K562 (cell line): ENCODE data around the gene ANXA4. TPM values are rescaled to one million over a fixed set of nuclear protein-coding genes. Genes with fewer than 3 reads are reported as not detected.

Experiments
- BRD4 ChIP-seq: fragments of 200-600 bp; sonication (generic); IDR thresholded peaks from 2 replicates; pipeline ENCODE4 v1.6.1; 2017; ENCODE audit warnings: inconsistent platforms
- BRD9 ChIP-seq: fragments of 450-650 bp; IDR thresholded peaks from 2 replicates; pipeline ENCODE4 v1.6.1; 2018; ENCODE audit warnings: low read depth; ENCODE audit not compliant: partially characterized antibody
- E4F1 ChIP-seq: fragments of 250-450 bp; sonication (Bioruptor Pico); IDR thresholded peaks from 2 replicates; pipeline ENCODE4 v1.5.0; 2021; ENCODE audit warnings: mild to moderate bottlenecking, borderline replicate concordance
- EGR1 ChIP-seq: fragments of 450-650 bp; conservative IDR thresholded peaks from 2 replicates; pipeline ENCODE4 v1.6.1; 2017; ENCODE audit warnings: mild to moderate bottlenecking
- FOXK1 ChIP-seq: sonication (generic); formaldehyde crosslinking; IDR thresholded peaks from 2 replicates; pipeline ENCODE4 v1.8.0; 2022; ENCODE audit warnings: missing genetic modification reagents, mild to moderate bottlenecking, borderline replicate concordance
- GABPA ChIP-seq: fragments of 200-800 bp; sonication (Bioruptor generic); conservative IDR thresholded peaks from 2 replicates; pipeline ENCODE4 v1.6.1; 2016; ENCODE audit warnings: low read depth, missing genetic modification characterization, missing compliant biosample characterization
- GTF2B ChIP-seq: IDR thresholded peaks from 2 replicates; pipeline ENCODE4 v1.6.1; 2011; ENCODE audit not compliant: insufficient read length; ENCODE audit errors: extremely low read depth
- HDAC2 ChIP-seq: fragments of 450-650 bp; IDR thresholded peaks from 2 replicates; pipeline ENCODE4 v1.6.1; 2016; ENCODE audit warnings: mild to moderate bottlenecking
- MTF1 ChIP-seq: fragments of 250-450 bp; sonication (Bioruptor Pico); IDR thresholded peaks from 2 replicates; pipeline ENCODE4 v1.9.0; 2021; ENCODE audit warnings: moderate library complexity, mild to moderate bottlenecking, inconsistent platforms, borderline replicate concordance
- NCOA2 ChIP-seq, 2 experiments: fragments of 450-650 bp; IDR thresholded peaks; 2 replicates each; pipeline ENCODE4 v1.6.1; 2018; ENCODE audit warnings: mild to moderate bottlenecking in 2 of 2, moderate library complexity in 1 of 2; ENCODE audit not compliant: partially characterized antibody in 2 of 2
- NR1H2 ChIP-seq: sonication (generic); formaldehyde crosslinking; IDR thresholded peaks from 2 replicates; pipeline ENCODE4 v1.4.0; 2020; ENCODE audit warnings: mild to moderate bottlenecking, missing genetic modification reagents
- PHTF2 ChIP-seq: fragments of 250-450 bp; sonication (Bioruptor Pico); IDR thresholded peaks from 2 replicates; pipeline ENCODE4 v1.5.0; 2021; ENCODE audit warnings: mild to moderate bottlenecking
- RHOXF2B ChIP-seq: fragments of 250-450 bp; sonication (Bioruptor Pico); conservative IDR thresholded peaks from 2 replicates; pipeline ENCODE4 v1.5.1; 2021
- RUNX1 ChIP-seq: sonication (generic); IDR thresholded peaks from 2 replicates; pipeline ENCODE4 v1.6.1; 2016; ENCODE audit warnings: antibody characterized with exemption, low read depth
- STAT5B ChIP-seq: fragments of 250-450 bp; sonication (Bioruptor Pico); IDR thresholded peaks from 2 replicates; pipeline ENCODE4 v1.8.0; 2021; ENCODE audit warnings: mild to moderate bottlenecking, inconsistent platforms
- TCF7L2 ChIP-seq: fragments of 150-350 bp; IDR thresholded peaks from 2 replicates; pipeline ENCODE4 v1.6.1; 2016; ENCODE audit warnings: low read depth, mild to moderate bottlenecking, low read length, moderate library complexity
- XRCC4 ChIP-seq: IDR thresholded peaks from one replicate; pipeline ENCODE4 v1.6.1; 2011; ENCODE audit not compliant: insufficient read depth, insufficient read length; ENCODE audit errors: extremely low read depth
- ZBTB7A ChIP-seq: IDR thresholded peaks from 2 replicates; pipeline ENCODE4 v1.6.1; 2011; ENCODE audit warnings: low read depth, mild to moderate bottlenecking, low read length, moderate library complexity, borderline replicate concordance; ENCODE audit not compliant: control insufficient read depth
- ZKSCAN8 ChIP-seq: fragments of 200-800 bp; sonication (Bioruptor generic); IDR thresholded peaks from 2 replicates; pipeline ENCODE4 v1.6.1; 2016; ENCODE audit warnings: missing genetic modification characterization, missing compliant biosample characterization
- ZNF384 ChIP-seq: IDR thresholded peaks from 2 replicates; pipeline ENCODE4 v1.6.1; 2012; ENCODE audit warnings: low read depth, low read length, improper control_type of control experiment
- ZNF707 ChIP-seq: fragments of 250-450 bp; sonication (Bioruptor Pico); conservative IDR thresholded peaks from 2 replicates; pipeline ENCODE4 v1.8.0; 2022; ENCODE audit warnings: inconsistent platforms, mild to moderate bottlenecking, moderate library complexity
- polyA plus RNA-seq, 8 experiments: library from polyadenylated mRNA; depleted of rRNA in 4 of 8; stranded (reverse) in 5 of 8; unstranded in 3 of 8; fragments of >200 nt; fragmentation: Nextera tagmentation in 2 of 8; fragmentation: Illumina TruSeq in 1 of 8; extraction: Ambion mirVana in 2 of 8; extraction: Trizol in 1 of 8; gene quantifications; 2 replicates each; pipeline versions ENCODE4 v1.2.1 to v1.2.3, GENCODE V29; 2011 to 2014; ENCODE audit warnings: inconsistent platforms in 1 of 8, missing spikeins in 1 of 8
- total RNA-seq, 7 experiments: library from RNA; depleted of rRNA in 6 of 7; stranded (reverse); fragments of >200 nt in 6 of 7; fragmentation: Illumina TruSeq in 2 of 7; extraction: Trizol in 2 of 7; gene quantifications; 2 replicates each; pipeline versions ENCODE4 v1.2.1 to v1.2.3, GENCODE V29; 2011 to 2021; ENCODE audit warnings: low replicate concordance in 1 of 7
- TF ChIP-seq, protein P1 (sequence below): sonication (generic); formaldehyde crosslinking; IDR thresholded peaks from 2 replicates; pipeline ENCODE4 v1.8.1; 2023; ENCODE audit warnings: mild to moderate bottlenecking, missing genetic modification reagents
- TF ChIP-seq, protein P2 (sequence below): fragments of 250-450 bp; sonication (Bioruptor Pico); IDR thresholded peaks from 2 replicates; pipeline ENCODE4 v1.8.0; 2022; ENCODE audit warnings: moderate library complexity, mild to moderate bottlenecking, inconsistent platforms

Gene ANXA4
- total and polyA plus RNA-seq, 9 of the 15 experiments (the other 6 are each of a cell fraction or from before 2014, with no cell fraction given): 3.4 to 13.6 (median 11.6) TPM

DNA sequence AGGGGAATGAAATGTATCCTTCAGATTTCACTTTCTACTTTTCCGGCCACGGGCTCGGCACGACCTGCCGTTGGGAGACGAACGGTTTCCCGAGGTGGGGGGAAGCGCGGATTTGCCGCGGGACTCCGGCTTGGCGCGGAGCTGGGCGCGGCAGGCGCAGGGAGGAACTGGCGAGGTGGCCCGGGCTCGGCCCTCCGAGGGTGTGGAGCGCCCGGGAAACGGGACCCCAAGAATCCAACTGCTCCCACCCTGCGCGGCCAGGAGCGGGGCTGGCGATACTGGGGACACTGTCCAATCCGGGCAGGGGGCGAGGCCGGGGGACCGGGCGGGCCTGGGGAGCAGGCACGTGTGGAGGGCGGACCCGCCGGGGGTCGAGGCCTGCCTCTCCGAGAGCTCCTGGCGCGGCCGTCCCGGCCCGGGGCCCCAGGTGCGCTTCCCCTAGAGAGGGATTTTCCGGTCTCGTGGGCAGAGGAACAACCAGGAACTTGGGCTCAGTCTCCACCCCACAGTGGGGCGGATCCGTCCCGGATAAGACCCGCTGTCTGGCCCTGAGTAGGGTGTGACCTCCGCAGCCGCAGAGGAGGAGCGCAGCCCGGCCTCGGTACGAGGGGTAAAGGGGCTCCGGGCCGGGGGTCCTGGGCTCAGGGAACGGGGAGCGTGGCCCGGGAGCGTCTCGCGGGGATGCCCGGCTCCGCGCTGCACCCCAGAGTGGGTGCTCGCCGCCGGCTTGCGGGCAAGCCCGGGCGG is at the start of gene ANXA4 (continued):
- TF ChIP-seq GTF2B (no peak), ZBTB7A (peak; percentile 72; the same call in 1 of the 2 replicates), NR1H2 (CRISPR knock-in tag) (no peak), MTF1 (CRISPR knock-in tag) (no peak), STAT5B (CRISPR knock-in tag) (no peak), RUNX1 (no peak), ZKSCAN8 (no peak), ZNF707 (CRISPR knock-in tag) (no peak), BRD9 (no peak), NCOA2 (IDR thresholded peaks at IDR 0.05; ENCODE audit: partially characterized antibody in 2 of 2) (no peak), GABPA (peak; percentile 59), E4F1 (CRISPR knock-in tag) (no peak), XRCC4 (no peak), PHTF2 (CRISPR knock-in tag) (no peak), RHOXF2B (no peak), TCF7L2 (no peak), BRD4 (0 out of 2 replicates have a peak, but pooled peaks have one; percentile 59), FOXK1 (CRISPR knock-in tag) (no peak), HDAC2 (no peak; the same call in 1 of the 2 replicates), ZNF384 (no peak), EGR1 (peak; percentile 7; the same call in 1 of the 2 replicates)
- TF ChIP-seq, protein P1, sequence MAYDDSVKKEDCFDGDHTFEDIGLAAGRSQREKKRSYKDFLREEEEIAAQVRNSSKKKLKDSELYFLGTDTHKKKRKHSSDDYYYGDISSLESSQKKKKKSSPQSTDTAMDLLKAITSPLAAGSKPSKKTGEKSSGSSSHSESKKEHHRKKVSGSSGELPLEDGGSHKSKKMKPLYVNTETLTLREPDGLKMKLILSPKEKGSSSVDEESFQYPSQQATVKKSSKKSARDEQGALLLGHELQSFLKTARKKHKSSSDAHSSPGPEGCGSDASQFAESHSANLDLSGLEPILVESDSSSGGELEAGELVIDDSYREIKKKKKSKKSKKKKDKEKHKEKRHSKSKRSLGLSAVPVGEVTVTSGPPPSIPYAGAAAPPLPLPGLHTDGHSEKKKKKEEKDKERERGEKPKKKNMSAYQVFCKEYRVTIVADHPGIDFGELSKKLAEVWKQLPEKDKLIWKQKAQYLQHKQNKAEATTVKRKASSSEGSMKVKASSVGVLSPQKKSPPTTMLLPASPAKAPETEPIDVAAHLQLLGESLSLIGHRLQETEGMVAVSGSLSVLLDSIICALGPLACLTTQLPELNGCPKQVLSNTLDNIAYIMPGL (CRISPR knock-in tag): no peak
- TF ChIP-seq, protein P2, sequence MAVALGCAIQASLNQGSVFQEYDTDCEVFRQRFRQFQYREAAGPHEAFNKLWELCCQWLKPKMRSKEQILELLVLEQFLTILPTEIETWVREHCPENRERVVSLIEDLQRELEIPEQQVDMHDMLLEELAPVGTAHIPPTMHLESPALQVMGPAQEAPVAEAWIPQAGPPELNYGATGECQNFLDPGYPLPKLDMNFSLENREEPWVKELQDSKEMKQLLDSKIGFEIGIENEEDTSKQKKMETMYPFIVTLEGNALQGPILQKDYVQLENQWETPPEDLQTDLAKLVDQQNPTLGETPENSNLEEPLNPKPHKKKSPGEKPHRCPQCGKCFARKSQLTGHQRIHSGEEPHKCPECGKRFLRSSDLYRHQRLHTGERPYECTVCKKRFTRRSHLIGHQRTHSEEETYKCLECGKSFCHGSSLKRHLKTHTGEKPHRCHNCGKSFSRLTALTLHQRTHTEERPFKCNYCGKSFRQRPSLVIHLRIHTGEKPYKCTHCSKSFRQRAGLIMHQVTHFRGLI (CRISPR knock-in tag): no peak
